HG02840 (cell line): Measurements from ENCODE around the gene SEMA5B.

Experiments
- ATAC-seq: cut with Tn5 transposase; IDR thresholded peaks from one replicate; pipeline ENCODE4 v1.9.1; 2021; ENCODE audit warnings: mild to moderate bottlenecking, moderate library complexity, moderate number of reproducible peaks; ENCODE audit not compliant: unreplicated experiment, low FRiP score

SEMA5B gene

DNA sequence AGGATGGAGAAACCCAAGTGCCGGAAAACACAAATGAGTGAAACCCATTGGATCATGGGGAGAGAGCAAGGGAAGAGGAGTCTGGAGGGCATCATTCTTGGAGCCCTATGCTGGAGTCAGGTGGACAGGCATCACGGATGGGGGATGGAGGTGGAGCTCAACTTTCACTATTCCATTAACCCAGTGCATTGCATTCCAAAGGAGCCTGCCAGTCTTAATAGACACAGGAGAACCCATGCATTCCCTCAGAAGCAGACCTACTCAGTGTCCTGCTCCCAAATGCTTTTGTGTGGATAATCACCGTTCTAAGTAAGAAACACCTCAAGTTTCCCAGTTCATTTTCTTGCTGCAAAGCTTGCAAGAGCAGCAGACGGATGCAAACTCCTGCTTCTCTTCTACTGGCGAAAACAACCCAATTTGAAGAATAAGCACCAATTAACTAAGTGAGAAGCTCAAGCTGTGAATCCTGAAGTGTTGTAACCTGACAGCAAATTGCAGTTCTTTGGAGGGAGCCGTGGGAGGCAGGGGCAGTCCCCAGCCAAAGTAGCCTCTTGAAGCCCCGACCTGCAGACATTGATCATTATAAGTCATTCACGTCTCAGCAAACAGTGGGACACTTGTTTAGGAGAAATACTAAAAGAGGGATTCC lies 25.3 kb downstream of the SEMA5B start:
- no peak for ATAC-seq

DNA sequence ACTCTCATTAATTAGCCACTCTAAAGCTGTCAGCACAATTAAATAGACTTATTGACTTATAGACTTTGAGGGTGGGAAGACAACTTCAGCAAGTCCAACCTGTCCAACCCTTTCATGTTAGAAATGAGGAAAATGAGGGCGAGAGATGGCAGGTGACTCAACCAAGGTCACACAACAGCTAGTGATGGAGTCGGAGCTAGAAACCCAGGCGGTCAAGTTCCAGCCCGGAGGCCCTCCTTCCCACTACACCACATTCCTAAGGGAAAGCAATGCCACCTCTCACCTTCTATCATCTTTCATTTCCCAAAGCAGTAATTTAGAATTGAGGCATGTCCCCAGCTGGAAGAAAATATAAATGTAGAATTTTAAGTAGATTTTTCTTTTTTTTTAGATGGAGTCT lies 28.7 kb downstream of the SEMA5B start:
- no peak for ATAC-seq

DNA sequence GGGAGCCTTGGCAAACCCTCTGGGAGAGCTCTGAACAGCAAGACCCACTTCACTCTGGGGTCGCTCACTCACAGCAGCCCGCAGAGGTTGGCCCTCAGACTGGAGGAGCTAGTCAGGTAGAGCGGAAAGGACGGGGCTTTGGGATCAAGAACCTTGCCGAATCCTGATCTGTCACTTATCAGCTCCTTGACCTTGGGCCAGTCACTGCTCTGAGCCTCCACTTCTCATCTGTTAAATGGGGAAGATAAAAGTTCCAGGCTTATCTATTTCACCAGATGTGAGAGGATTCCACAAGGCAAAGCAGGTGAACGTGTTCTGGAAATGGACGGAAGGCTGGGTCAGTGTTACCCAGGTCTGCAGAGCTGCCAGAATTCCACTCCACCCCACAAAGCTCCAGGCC lies 29.4 kb downstream of the SEMA5B start:
- no peak for ATAC-seq

DNA sequence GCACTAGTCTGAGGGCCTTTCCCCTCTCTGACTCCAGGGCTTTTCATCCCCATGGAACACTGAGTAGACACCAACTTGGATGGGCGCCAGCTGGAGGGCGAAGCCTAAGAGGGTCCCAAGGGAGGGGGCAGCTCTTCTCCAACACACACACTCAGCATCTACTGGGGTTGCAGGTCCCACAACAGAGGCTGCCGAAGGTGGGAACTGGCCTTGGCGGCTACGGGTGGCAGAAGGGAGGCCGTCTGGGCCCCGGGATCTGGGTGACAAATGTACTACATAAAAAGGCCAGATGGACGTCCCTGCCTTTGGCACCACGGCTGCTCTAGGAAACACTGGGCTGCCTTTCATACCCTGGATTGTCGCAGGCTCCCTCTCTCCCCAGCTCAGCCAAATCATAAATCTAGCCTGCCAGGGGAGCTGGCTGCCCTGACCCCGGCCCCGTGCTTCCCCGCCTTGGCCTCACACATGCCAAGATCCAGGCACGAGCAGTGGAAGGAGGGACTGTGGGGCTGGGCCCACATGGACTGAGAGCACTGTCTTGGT lies 31.5 kb downstream of the SEMA5B start:
- no peak for ATAC-seq

DNA sequence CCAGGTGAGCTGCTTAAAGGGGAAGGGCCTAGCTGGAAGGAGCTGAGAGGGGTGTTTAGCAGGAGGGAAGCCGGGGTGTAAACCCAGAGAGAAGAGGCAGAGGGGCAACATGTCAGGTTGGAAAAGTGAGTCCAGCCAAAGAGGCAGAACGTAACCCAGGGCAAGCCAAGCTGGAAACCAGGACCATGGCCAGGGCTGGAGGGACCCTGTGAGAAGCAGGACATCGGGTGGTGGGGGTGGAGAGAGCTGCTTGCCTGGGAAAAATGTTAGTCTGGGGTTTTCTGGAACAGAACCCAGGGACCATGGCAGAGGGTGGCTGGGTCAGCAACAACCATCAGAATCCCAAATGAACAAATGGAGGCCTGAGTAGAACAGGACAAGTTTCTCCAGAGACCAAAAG lies 32.6 kb downstream of the SEMA5B start:
- no peak for ATAC-seq

DNA sequence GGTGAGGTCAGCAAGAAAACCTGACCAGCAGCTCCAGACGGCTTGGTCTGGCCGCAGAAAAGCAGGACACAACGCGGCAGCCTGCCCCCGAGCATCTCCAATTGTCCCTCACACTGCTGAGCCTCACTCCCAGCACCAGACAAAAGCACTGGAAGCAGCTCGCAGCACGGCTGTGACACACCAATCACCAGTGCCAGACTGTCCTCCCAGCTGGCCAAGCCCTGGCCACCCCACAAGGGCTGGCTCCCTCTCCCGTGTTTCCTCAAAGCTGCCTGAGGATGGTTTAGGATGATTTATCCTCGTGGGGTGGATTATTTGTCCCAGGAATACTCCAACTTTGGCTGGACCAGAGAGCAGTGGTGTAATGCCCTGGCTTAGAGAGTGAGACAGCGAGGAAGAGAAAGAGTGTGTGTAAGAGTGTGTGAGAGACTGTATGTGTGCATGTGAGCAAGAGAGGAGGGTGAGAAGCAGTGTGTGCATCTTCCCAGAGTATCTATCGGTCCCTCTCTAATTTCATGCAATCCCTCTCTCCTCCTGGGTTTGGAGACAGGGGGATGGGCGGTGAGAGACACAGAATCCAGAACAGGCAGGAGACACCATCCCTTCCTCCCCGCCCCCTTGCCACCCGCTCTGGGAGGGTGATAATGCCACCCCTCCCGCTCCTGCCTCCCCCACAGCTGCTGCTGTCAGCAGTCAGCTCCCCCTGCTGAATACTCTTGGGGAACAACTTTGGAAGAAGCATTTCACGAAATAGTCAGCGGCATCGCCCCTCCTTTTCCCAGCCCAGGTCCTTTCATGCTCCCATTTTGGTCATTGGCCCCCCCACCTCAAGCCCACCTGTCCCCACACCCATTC lies 34.2 kb downstream of the SEMA5B start:
- ATAC-seq: no peak

DNA sequence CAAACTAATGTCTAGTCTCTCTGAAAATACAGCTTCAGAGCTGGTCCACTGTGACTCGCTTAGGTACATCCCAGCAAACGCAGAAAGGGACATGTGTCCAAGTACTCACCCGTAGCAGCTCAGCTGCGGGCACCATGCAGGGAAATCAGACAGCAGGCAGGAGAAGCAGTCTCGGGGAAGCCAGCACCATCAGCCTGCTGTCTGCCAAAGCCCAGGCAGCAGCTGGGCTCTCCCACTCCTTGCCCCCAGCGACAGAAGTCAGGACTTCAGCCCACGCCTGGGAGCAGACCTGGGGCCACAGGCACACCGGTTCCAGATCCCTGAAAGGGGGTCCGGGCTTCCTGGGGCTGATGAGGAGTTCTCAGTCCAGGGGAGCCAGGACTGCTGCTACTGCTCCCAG lies 34.9 kb downstream of the SEMA5B start:
- no peak for ATAC-seq

- no peak for ATAC-seq
Measured at GRCh38 chr3:122992133-122992532, 35.4 kb downstream of the SEMA5B start.

DNA sequence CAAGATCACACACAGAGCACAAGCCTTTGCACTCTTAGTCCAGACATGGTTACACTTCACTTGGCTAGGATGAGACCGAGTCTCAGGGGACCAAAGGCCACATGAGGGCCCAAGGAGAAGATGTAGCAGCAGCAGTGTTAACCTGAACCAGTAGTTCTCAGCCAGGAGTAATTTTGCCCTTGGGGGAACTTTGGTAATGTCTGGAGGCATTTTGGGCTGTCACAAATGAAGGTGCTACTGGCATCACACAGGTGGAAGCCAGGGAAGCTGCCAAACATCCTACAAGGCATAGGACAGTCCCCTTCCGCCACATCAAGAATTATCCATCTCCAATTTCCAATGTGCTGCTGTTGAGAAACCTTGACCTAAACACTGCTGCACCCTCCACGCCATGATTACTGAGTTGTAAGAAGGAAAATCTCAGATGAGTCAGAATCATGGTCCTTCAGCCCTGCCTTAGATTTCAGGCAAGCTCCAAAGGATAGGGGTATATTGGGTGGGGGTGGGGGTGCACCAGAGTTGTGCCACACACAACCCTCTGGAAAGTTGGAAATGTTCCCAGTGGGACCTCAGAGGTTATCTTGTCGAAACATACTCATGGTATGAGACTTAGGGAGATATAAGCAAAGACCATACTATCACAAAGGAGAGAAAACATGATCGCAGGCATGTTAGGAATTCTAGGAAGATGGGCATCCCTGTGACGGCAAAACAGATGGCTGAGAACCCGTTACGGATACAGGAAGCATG lies 36.2 kb downstream of the SEMA5B start:
- no peak for ATAC-seq

DNA sequence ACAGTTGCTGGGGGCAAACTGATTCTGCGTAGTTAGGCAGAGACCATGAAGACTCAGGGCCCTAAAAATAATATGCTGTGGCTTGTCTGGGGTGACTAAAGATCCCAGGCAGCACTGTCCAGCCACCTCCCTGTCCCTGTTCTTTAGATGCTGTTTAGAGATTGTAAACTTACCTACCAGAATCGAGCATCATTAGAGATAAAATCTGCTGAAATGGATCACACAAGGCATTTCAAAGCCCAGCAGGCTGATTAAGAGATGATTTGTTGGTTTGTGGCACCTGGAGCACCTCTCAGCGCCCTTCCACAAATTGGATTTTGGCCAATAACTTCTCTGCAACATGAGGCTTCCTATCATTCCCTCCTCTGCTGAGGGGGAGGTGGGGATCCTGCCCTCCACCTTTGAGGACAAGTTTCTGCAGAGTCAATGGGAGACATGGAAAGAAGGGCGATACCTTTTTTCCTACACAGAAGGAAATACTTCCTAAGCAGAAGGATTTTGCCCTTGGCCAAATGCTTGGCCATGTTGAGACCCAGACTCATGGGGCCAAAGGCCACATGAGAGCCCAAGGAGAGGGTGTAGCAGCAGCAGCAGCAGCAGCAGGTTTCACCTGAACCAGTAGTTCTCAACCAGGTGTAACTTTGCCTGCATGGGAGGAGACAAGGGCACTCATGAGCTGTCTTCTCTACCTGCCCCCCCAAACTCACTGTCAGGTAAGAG lies 37.5 kb downstream of the SEMA5B start:
- no peak for ATAC-seq

DNA sequence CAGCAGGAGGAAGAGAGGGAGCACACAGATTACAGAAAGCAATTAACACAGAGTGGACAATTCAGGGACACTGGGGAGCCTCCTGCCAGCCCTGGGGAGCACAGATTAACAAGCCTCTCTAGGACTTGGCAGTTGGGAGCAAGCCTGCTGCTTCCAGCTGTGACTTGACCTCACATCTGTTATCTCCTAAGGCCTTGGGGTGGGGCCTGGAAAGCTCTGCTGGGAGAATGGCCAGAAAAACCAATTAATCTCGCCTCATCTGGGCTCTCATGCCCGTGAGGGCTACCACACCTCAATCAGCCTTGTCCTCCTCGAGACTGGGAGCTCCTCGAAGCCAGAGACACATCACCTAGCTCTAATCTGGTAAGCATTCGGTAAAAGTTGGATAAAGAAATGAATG lies 39.1 kb downstream of the SEMA5B start:
- no peak for ATAC-seq

GRCh38 chr3:122987736-122988319 lies 39.7 kb downstream of the SEMA5B start:
- no peak for ATAC-seq

- ATAC-seq: no peak
Measured at GRCh38 chr3:122987231-122987630, 40.3 kb downstream of the SEMA5B start.

DNA sequence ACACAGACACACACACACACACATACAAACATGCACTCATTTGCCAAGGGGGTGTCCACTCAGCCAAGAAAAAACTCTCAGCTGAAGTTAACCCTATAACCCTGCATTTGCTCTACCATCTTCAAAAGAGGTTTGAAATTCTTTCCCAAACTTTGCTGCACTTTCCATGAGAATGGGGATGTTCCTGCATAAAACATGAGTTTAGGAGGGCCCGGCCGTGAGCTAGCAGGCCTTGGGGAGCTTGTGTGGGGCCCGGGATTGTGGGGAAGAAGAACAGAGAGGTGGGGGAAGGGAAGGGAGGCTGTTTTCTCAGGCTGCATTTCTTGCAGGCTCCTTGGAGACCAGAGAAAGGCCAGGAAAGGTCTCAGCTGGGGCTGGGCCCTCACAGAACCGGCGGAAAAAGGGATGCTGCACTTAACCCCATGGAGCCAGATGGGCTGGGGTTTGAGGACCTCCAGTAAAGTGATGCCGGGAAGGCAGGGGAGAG lies 40.8 kb downstream of the SEMA5B start:
- no peak for ATAC-seq

GRCh38 chr3:122985539-122985938 lies 42.0 kb downstream of the SEMA5B start:
- no peak for ATAC-seq

GRCh38 chr3:122984650-122985049 lies 42.9 kb downstream of the SEMA5B start:
- no peak for ATAC-seq

DNA sequence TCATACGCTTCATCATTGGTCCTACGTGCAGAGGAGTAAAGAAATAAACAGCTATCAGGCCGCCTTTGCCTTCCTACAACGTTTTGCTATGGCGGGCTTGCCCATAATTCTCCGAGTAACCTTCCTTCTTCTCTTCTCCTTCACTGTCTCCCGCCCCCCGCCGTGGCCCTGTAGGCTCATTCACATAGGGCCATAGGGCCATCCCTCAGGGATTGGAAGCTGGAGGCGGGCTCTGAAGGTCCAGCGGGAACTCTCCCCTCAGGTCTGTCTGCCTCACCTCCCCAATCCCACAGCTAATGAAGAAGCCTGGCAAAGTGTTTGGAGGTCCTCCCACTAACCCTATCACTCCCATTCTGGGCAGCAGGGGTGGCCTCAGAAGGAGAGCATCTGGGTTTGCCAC lies 43.6 kb downstream of the SEMA5B start:
- no peak for ATAC-seq

- no peak for ATAC-seq
Measured at GRCh38 chr3:122982216-122983185, 45.1 kb downstream of the SEMA5B start.

GRCh38 chr3:122979211-122979610 lies 48.4 kb downstream of the SEMA5B start:
- ATAC-seq: no peak
